HG02885 (cell line): Measurements from ENCODE around the gene MANSC1.
A peak's percentile ranks its signal among the peaks of the same experiment; 100 is the strongest.

Experiments used
- ATAC-seq: cut with Tn5 transposase; IDR thresholded peaks from one replicate; pipeline ENCODE4 v1.9.1; 2021; ENCODE audit warnings: mild to moderate bottlenecking; ENCODE audit not compliant: unreplicated experiment, poor library complexity

MANSC1 gene

DNA sequence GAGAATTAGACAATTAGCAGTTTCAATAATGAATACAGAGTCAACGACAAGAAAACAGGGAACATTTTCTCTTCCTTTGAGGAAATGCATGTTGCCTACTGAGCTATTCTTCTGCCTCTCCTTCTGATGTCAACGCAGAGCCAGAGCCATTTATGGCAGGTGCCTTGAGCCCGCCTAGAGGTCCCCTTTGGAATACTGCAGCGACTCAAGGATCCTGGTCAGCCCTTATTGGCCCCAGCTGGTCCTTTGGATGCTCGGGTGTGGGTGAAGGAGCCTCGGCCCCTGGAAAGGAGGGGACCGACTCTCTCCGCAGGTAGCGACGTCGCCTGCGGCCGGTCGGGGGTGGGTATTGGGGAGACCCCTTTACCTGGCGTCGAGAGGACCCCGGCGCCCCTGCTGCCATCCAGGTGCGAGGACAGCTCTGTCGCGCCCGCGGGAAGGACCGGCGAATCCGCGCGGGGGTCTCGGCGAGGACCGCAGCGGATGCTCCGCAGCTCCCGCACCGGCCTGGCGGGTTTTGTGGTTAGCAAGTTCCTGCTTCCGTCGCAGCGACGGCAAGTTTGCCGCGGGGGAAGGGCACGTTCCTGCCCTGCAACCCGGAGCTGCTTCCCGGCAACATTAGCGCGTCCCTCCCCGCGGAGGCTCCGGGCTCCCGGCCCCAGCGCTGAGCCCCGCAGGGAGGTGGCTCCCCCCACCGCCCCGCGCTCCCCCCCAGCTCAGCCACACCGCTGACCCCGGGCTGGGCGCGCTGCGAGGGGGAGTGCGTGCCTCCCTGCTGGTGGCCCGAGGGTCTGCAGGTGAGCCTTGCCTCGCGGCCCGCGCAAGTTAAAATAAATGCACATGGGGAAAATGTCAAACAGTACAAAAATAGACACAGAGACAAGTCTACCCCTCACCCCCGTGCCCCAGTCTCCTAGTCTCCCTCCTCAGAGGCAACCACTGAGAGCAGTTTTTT is at the start of gene MANSC1:
Gene MANSC1, minus strand, starts transcription at position 532 of the 955 bp plus-strand sequence. CDS start 6,928 bp downstream, outside the sequence.
- ATAC-seq = no peak

DNA sequence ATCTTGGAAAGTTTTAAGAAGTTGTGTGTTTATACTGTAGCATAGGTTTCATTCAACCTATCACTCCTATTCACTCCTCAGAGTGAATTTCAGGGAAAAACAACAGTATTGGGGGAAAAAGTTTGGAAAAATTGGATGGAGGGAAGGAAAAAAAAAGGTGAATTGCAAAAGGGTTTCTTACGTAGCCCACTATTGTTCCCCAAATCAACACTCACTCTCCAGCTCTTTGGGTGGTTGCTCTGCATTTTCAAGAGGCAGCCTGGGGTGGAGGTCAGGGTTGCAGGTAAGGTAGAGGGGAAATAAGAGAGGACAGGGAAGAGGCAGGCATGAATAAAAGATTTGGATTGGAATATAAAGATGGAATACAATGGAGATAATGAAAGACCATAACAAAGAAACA is 49.1 kb upstream of the MANSC1 start:
- ATAC-seq = no peak

DNA sequence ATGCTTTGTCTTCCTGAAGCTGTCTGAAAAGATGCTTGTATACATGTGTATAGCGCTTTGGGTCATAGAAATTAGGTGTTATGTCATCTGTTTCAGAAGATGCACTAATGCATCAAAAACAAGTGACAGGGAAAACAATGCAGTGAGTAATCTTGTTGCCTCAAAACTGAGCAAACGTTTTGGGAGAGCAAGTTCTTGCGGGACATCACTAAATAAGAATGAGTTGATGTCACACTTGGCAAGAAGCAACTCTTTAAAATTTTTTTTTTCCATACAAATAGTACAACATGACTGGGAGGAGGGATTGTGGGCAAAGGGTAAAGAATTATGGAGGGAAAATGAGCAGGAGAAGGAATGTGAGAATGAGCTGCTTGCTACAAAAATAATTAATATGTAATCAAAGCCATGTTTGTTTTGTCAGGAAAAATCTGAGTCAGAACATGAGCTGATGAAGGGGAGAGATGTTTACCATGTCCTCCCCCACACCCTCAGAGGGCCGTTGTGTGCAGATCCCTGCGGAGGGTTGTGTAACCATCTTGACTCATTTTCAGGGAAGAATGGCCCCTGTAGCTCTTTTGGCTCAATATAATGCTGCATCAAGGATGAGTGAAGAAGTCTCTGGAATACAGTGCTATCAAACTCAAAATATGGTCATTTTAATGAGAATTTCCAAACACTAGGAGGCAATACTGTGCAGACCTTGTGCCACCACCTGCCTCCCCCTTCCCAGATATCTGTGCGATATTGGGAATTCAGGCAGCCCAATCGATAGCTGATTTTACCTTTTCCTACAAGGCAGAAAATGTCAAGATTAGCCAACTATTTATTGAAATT is 48.2 kb upstream of the MANSC1 start:
- ATAC-seq = no peak

DNA sequence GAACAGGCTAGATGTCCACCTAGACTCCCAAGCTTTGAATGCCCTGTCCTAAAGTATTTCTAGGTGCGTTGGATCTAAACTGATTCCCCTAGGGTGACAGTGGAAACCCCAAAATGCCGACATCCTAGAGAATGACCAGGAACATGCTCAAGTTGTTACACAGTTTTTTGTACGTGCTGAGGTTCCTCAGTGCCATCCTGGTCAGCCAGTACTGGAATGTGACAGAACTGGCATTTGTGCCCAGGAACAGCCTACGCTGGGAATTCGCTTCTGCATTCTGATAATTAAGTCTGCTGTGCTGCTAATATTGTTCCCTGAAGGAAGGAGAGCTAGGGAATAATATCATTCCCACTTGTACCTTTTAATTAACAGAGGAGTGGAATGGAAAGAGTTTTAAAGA is 47.1 kb upstream of the MANSC1 start:
- no peak for ATAC-seq

DNA sequence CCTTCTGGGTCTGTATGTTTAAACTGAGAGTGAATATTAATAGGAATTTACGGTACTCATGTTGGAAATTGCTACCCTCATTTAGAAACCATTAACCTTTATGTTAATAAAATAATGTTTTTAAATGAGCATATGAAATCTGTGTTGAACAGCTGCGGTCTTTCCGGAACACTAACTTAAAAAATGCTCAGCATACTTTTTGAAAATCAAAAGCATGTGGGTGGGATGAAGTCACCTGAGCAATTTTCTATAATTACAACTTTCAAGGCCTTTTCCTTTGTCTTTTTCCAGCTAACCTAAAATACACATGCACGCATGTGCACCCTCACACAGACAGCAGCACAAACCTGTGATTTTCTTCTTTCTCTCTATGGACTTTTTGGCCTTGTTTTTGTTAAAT is 46.7 kb upstream of the MANSC1 start:
- ATAC-seq = no peak

DNA sequence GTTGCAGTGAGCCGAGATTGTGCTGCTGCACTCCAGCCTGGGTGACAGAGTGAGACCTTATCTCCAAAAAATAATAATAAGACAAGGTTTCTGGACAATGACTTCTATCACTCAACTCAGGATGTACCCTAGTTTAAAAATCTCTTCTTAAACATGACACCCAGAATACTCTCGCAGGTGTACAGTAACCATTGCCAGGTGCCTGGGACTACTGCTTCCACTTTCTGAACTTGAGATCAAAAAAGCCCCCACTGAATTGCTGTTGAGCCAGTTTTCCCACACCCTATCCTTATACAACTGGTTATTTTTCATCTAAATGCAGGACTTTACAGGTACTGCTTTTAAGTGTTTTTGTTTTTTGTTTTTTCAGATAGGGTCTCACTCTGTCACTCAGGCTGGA is 43.1 kb upstream of the MANSC1 start:
- no peak for ATAC-seq

DNA sequence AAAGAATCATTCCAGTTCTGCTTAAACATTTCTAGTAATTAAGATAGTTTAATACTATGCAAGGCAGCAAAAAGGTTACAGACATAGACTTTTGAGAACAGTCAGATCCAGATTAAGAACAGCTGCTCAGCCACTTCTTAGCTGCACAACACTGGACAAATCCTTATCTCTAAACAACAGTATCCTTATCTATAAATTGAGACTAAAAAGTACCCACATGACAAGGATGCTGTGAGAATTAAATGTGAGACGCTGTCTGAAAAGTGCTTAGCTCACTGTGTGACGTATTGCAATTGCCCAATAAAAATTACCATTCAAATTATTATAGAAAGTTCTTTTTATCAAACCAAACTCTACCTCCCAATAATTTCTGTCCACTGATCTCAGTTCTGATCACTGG is 42.4 kb upstream of the MANSC1 start:
- ATAC-seq = no peak

DNA sequence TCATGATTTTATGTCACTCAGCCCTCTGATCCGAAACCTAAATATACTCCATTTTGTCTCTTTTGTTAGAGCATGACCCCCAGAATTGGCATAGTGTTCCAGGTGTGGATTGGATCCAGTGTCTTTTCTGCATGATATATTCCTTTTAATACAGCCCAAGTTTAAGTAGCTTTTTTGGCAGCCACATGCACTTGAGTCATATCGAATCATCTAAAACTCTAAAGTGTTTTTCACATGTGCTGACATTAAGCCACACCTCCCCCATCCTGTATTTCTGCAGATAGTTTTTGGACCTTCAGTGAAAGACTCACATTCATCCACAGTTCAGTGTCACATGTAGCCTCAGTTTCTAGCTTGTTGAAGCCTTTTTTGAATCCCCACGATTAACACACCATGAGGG is 37.5 kb upstream of the MANSC1 start:
- no peak for ATAC-seq

DNA sequence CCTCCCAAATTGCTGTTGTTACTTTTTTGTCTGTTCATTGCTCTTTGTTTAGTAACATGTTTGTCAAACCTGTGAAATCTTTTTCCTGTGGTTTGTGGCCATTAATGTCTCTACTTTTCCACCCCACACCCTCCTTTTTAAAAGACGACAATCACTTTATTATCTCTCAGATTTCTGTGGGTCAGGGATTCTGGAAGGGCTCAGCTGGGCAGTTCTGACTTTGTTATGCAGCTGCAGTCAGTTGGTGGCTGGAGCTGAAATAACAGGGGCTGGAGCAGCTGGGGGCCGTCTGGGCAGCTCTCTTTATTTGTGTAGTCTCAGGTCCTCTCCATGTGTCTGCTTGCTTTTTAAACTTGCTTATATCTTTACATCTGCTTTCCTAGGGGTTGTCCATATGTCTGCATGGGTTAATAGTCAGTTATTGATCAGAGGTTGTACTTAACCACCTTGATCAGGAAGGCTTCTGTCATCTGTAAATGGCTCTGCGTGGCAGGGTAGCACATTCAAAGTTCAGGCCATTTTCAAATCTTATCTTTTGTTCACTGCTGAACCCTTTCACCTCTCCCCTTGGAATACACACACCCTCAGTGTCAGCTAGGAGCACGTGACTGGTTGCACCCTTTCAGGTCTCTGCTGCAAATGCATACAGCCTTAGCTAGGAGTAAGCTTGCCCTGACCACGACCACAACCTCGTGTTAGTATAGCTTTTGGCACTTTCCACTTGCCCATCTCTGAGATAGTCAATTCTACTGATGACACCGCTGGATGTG is 34.7 kb upstream of the MANSC1 start:
- ATAC-seq = no peak

DNA sequence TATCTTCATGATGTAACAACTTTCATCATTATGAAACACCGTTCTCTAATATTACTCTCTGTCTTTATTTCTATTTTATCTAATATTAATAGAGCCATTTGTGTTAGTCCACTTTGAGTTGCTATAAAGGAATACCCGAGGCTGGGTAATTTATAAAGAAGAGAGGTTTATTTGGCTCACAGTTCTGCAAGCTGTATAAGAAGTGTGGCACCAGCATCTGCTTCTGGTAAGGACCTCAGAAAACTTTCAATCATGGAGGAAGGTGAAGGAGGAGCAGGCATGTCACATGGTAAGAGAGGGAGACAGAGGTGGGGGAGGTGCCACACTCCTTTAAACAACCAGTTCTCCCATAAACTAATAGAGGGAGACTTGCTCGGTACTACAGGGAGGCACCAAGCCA is 31.9 kb upstream of the MANSC1 start:
- ATAC-seq = no peak

DNA sequence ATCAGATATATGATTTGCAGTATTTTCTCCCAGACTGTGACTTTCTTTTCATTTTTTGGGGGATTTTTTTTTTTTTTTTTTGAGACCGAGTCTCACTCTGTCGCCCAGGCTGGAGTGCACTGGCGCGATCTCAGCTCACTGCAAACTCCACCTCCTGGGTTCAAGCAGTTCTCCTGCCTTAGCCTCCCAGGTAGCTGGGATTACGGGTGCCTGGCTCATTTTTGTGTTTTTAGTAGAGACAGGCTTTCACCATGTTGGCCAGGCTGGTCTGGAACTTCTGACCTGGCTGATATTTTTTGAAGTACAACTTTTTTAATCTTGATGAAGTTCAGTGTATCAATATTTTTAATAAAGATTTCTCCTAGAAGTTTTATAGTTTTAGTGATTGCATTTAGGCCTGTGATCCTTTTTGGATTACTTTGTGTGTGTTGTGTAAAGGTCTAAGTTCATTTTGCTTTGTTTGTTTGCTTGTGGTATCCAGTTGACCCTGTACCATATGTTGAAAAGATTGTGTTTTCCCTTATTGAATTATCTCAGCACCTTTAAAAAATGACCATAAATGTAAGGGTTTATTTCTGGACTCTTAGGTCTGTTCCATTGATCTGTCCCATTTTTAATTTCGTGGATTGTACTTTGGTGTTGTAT is 31.0 kb upstream of the MANSC1 start:
- ATAC-seq = no peak

DNA sequence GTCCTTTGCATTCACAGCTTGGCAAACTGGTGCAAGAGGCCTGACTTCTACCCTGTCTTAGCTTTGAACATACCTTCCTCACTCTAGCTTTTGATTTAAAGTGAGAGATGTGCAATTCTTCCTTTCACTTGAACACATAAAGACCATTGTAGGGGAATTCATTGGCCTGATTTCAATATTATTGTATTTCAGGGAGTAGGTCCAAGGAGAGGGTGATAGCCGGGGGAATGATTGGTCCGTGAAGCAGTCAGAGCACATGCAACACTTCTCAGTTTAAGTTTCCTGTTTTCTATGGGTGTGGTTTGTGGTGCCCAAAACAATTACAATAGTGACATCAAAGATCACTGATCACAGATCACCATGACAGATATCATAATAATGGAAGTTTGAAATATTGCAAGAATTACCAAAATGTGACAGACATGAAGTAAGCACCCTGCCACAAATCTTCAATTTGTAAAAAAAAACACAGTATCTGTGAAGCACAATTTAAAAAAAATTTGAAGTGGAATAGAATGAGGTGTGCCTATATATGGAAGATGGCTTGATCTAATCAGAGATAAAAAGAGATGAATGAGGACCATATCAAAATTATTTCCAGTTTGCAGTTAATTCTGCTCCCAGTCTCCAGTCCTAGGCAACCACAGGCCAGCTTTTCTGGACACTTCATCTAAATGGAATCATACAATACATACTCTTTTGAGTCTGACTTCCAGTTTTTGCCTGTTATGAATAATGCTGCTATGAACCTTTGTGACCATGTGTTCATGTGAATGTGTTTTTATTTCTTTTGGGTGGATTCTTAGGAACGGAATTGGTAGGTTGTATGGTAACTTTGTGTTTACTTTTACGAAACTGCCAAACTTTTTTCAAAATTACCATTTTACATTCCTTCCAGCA is 30.0 kb upstream of the MANSC1 start:
- ATAC-seq = no peak

DNA sequence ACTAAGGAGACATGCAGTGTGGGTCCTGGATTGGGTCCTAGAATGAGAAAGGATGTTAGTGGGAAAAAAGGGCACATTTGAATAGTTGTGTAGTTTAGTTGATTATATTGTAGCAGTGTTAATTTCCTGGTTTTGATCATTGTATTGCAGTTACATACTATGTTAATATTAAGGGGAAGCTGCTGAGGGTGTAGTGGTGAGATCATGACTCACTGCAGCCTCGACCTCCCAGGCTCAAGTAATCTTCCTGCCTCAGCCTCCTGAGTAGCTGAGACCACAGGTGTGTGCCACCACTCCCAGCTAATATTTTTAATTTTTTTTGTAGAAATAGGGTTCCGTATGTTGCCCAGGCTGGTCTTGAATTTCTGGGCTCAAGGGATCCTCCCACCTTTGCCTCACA is 28.6 kb upstream of the MANSC1 start:
- ATAC-seq = no peak

DNA sequence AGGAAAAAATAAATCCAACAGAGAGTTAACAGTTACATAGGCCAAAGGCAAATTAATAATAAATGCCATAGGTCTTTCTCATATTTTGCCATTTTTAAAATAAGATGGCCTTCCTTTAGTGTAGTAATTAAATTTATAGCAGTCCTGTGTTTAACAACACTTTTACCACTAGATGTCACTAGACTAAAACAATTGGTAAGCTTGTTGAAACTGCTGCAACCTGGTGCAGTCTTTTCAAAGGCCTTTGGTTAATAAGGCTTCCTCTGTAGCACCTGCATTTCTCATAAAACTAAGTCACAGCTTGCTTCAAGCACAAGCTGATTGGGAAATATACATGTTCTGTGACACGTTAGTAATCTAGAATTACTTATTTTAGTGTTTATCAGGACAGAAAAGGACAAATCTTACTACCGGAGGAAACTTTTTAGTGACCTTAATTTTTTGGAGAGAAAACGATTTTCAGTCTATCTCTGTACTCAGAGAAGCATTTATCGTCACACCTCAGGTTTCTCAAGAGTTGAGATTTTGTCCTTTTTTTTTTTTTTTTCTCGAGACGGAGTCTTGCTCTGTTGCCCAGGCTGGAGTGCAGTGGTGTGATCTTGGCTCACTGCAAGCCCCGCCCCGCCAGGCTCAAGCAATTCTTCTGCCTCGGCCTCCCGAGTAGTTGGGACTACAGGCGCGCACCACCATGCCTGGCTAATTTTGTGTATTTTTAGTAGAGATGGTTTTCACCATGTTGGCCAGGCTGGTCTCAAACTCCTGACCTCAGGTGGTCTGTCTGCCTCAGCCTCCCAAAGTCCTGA is 26.8 kb upstream of the MANSC1 start:
- peak; percentile 59 for ATAC-seq

DNA sequence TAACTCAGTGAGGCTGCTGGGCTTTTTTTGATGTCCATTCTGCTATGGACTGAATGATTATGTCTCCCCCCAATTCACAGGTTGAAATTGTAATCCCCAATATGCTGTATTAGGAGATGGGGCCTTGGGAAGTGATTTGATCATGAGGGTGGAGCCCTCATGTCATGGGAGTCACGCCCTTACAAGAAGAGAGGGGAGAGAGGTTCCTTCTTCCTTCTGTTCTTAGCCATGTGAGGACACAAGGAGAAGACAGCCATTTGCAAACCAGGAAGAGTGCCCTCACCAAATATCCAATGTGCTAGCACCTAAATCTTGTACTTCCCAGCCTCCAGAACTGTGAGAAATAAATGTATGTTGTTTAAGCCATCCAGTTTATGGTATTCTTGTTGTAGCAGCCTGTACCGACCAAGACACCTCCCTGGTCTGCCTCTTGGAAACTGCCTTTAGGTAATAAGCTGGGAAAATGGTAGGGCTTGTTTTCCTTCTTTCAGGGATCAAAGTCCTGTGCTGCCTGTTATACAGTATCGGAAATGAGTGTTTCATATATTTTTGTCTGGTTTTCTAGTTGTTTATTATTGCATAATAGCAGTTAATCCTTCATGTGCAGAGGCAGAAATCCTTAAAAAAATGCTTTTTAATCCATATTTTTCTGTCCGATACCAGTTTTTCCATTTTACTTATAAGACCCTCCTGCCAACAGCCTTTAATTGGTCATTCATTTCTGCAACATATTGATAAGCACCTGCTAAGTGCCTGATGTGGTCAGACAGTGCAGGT is 23.1 kb upstream of the MANSC1 start:
- ATAC-seq = no peak

DNA sequence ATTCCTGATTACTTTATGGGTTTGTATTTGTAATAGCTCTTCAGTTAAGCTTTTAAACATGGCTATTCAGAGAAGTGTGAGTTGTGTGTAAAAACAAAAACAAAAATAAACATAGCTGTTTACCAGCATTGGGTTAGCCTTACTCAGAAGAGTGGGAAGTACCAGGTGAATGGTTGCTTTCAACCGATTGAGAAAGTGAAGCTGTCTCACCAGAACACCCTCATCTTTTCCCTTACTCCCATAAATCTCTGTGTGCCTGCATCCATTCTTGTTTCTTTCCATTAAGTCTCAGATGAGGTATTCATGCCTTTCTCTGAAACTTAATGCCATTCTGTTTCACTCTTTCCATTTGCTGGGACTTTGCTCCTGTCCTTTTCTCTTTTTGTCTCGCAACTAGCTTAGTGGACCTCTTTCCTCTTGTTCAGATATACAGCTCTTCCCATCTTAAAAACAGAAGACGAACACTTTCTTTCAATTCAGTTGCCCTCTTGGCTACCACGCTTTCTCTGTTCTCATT is 17.5 kb upstream of the MANSC1 start:
- no peak for ATAC-seq

DNA sequence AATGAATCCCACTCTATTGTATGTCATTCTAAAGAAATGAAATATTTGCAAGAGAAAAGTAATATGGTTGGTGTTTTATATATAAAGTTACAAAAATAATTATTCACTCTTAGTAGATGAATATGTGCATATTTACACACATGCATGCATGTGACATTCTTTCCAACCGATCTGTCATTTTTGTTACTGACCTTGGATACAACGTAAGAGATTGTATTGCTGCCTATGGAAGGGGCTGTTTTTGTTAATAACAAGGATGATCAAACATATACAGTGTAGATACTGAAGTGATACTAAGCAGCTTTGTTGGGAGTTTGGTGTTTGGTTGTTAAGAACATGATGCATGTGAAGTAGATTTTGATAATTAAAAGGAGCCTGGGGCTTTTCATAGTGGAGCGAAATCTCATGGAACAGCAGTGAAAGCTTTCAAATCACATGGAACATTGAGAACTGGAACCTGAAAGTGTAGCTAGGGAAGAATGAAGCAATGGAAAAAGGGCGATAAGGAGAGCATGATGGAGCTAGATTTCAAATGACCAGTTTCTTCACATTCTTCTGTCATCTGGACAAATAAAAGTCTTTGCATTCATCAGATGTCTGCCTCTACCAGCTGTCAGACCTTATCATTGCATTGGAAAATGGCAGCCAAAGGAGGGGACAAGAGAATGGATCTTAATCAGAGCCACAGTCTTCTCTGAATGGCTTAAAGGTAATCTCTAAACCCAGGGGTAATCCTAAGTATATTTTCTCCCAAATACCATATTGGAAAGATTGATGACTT is 16.8 kb upstream of the MANSC1 start:
- ATAC-seq = no peak
